SK-N-SH (cell line): Measurements from ENCODE around the gene KCNJ8. TPM values are rescaled to one million over a fixed set of nuclear protein-coding genes. Genes with fewer than 3 reads are reported as not detected.

Experiments used
- polyA plus RNA-seq, 3 experiments: library from polyadenylated mRNA; depleted of rRNA; stranded (reverse); fragments of >200 nt; gene quantifications; 2 replicates each; pipeline ENCODE4 v1.2.3, GENCODE V29; 2012

The KCNJ8 gene
- polyA plus RNA-seq, 1 of the 3 experiments (the other 2 are of a cell fraction), result 0.15 TPM

Other genes with a start within 250 kb of the KCNJ8 start
- not detected in 2 replicates for gene SPX, start 248.4 kb downstream of the KCNJ8 start, polyA plus RNA-seq (2012; rRNA removed)
- gene GYS2, start 169.9 kb downstream of the KCNJ8 start, polyA plus RNA-seq (2012; rRNA removed), result 0.02 TPM in 1 of 2 replicates, not detected in the other
- gene LDHB, start 116.9 kb downstream of the KCNJ8 start, polyA plus RNA-seq (2012; rRNA removed), result 469 and 556 TPM in 2 replicates
- 0.02 and 0.06 TPM in 2 replicates for gene ABCC9, start 166.7 kb upstream of the KCNJ8 start, polyA plus RNA-seq (2012; rRNA removed)